Right atrium auricular region (tissue), 2 donors: ENCODE results near the gene GPX1. TPM values are rescaled to one million over a fixed set of nuclear protein-coding genes. Genes with fewer than 3 reads are reported as not detected.

Experiments
- DNase-seq: peaks from one replicate; pipeline ENCODE4 v3.0.0-alpha.2; 2019; ENCODE audit warnings: low spot score
- H3K27ac ChIP-seq, 2 donors: fragments of 200-600 bp; sonication (generic); 1 replicate in 1 of 2; 2 replicates in 1 of 2; pipeline ENCODE4 v1.5.1; 2016 to 2019
- H3K27me3 ChIP-seq, 2 donors: fragments of 200-600 bp; sonication (generic); one replicate each; pipeline versions ENCODE4 v1.5.1 to v1.6.0; 2017 to 2019
- H3K36me3 ChIP-seq: fragments of 200-600 bp; sonication (generic); one replicate; pipeline ENCODE4 v1.5.1; 2016
- H3K4me1 ChIP-seq, 2 donors: fragments of 200-600 bp; sonication (generic); one replicate each; pipeline versions ENCODE4 v1.5.1 to v1.6.0; 2017 to 2019
- H3K4me3 ChIP-seq, 2 donors: fragments of 200-600 bp; sonication (generic); 1 replicate in 1 of 2; 2 replicates in 1 of 2; pipeline ENCODE4 v1.5.1; 2017 to 2019; ENCODE audit warnings: mild to moderate bottlenecking in 1 of 2, moderate library complexity in 1 of 2
- H3K9me3 ChIP-seq, 2 donors: fragments of 200-600 bp; sonication (generic); one replicate each; pipeline ENCODE4 v1.5.1; 2019
- CTCF ChIP-seq, 2 donors: fragments of 200-600 bp; sonication (generic); IDR thresholded peaks; one replicate each; pipeline ENCODE4 v1.5.1; 2019; ENCODE audit warnings: antibody characterized with exemption in 2 of 2
- total RNA-seq, 2 donors: library from RNA; depleted of rRNA; stranded (reverse); fragments of >200 nt; gene quantifications; one replicate each; pipeline ENCODE4 v1.1.0, GENCODE V29; 2016

The GPX1 gene
- total RNA-seq, 2 donors from 2014 or later: 121 to 276 TPM

- Histone ChIP-seq H3K9me3 (no peaks in the 10 kb centered on the region), H3K4me3 (no peak overlapping the region), H3K27me3 (no peaks in the 10 kb centered on the region), H3K4me1 (peaks cover 0 to 32% of the 10 kb centered on the region in 2 donors), H3K27ac (peak overlapping the region in 1 of 2 donors; percentile 13), H3K36me3 (no peaks in the 10 kb centered on the region)
- DNase-seq: no peak
- no peak for TF ChIP-seq CTCF (IDR thresholded peaks at IDR 0.05)
These were observed 15.0 kb downstream of the GPX1 start for GRCh38 chr3:49343163-49343562.

- no peak for DNase-seq
- no peaks in the 10 kb centered on the region for H3K9me3 ChIP-seq
- no peaks in the 10 kb centered on the region for H3K27me3 ChIP-seq
- H3K4me1 ChIP-seq: peaks cover 0 to 33% of the 10 kb centered on the region in 2 donors
- TF ChIP-seq CTCF (IDR thresholded peaks at IDR 0.05): no peak
- H3K4me3 ChIP-seq: no peak overlapping the region
- peak overlapping the region in 1 of 2 donors; percentile 90 for H3K27ac ChIP-seq
- H3K36me3 ChIP-seq: no peaks in the 10 kb centered on the region
These were observed 16.2 kb downstream of the GPX1 start for GRCh38 chr3:49341996-49342395.

GRCh38 chr3:49339941-49340800 lies 18.0 kb downstream of the GPX1 start, which contains the start of gene USP4:
Gene USP4 (minus strand): TSS chr3:49340053. CDS start chr3:49340024, 29 bp downstream.
- Histone ChIP-seq H3K4me1 (peaks cover 0 to 26% of the 10 kb centered on the region in 2 donors), H3K27me3 (no peaks in the 10 kb centered on the region)

GRCh38 chr3:49339581-49339940 lies 18.6 kb downstream of the GPX1 start:
- H3K27ac ChIP-seq: peak overlapping the region; percentile 90 to 92
- H3K36me3 ChIP-seq: peaks cover 10% of the 10 kb centered on the region
- peaks cover 0 to 26% of the 10 kb centered on the region in 2 donors for H3K4me1 ChIP-seq
- H3K27me3 ChIP-seq: no peaks in the 10 kb centered on the region
- DNase-seq: no peak
- no peaks in the 10 kb centered on the region for H3K9me3 ChIP-seq
- no peak for TF ChIP-seq CTCF (IDR thresholded peaks at IDR 0.05)
- H3K4me3 ChIP-seq: peak overlapping the region; percentile 59 to 80

More at GRCh38 chr3:49339941-49340800, 18.0 kb downstream of the GPX1 start, which contains the start of gene USP4:
- Histone ChIP-seq H3K27ac (peak within 1 kb of the TSS; percentile 90 to 92), H3K36me3 (peaks cover 4% of the 10 kb centered on the region), H3K4me3 (peak within 1 kb of the TSS; percentile 59 to 80), H3K9me3 (no peaks in the 10 kb centered on the region)
- TF ChIP-seq CTCF (IDR thresholded peaks at IDR 0.05): peak; percentile 32 to 60
- DNase-seq: peak; percentile 88

GRCh38 chr3:49333916-49334633 lies 24.1 kb downstream of the GPX1 start:
- peaks cover 0 to 10% of the 10 kb centered on the region in 2 donors for H3K4me1 ChIP-seq
- H3K27ac ChIP-seq: no peak overlapping the region
- TF ChIP-seq CTCF (IDR thresholded peaks at IDR 0.05): no peak
- no peak for DNase-seq
- H3K4me3 ChIP-seq: no peak overlapping the region
- no peaks in the 10 kb centered on the region for H3K9me3 ChIP-seq
- H3K36me3 ChIP-seq: peaks cover 52% of the 10 kb centered on the region
- H3K27me3 ChIP-seq: no peaks in the 10 kb centered on the region
